ENCODE measurements around the gene STAC3. TPM values are rescaled to one million over a fixed set of nuclear protein-coding genes. Genes with fewer than 3 reads are reported as not detected.

The STAC3 gene
- total and polyA plus RNA-seq, 2 donors (not counting 1 experiment from before 2014, with no cell fraction given), result 0.33 TPM

- H3K4me1 ChIP-seq (ENCODE audit: control insufficient read depth, extremely low read depth, insufficient read depth, low read length), result no peaks in the 10 kb centered on the region
- H3K9ac ChIP-seq (ENCODE audit: insufficient read depth, low read length), result no peak overlapping the region
- H3K4me3 ChIP-seq (replicated peaks in 1 of 4; ENCODE audit: control extremely low read depth in 1 of 4, insufficient read depth in 1 of 4, low read depth in 3 of 4, low read length in 4 of 4), result no peak overlapping the region
- no peaks in the 10 kb centered on the region for H4K20me1 ChIP-seq (ENCODE audit: control insufficient read depth, extremely low read depth, insufficient read depth, low read length)
- H3K36me3 ChIP-seq (ENCODE audit: control insufficient read depth, insufficient read depth, low read length), result peaks cover 6% of the 10 kb centered on the region
- H3K9me3 ChIP-seq (ENCODE audit: control insufficient read depth, insufficient read depth, low read depth, low read length), result no peaks in the 10 kb centered on the region
- H3K4me2 ChIP-seq (ENCODE audit: extremely low read depth, insufficient read depth, low read length), result no peak overlapping the region
- no peak for TF ChIP-seq CTCF (conservative IDR thresholded peaks at IDR 0.05 in 1 of 2, IDR thresholded peaks at IDR 0.05 in 1 of 2; ENCODE audit: low read depth in 1 of 2, low read length in 2 of 2)
- no peak for TF ChIP-seq EZH2 (IDR thresholded peaks at IDR 0.05; ENCODE audit: low read length, missing control alignments)
- H3K27ac ChIP-seq (ENCODE audit: insufficient read depth, low read length), result no peak overlapping the region
- no peaks in the 10 kb centered on the region for H3K79me2 ChIP-seq (ENCODE audit: control insufficient read depth, insufficient read depth, low read length)
- no peak overlapping the region for H2AFZ ChIP-seq (ENCODE audit: low read length)
- H3K27me3 ChIP-seq (ENCODE audit: control insufficient read depth, insufficient read depth, low read length), result no peaks in the 10 kb centered on the region
- no peak for DNase-seq (ENCODE audit: low read depth in 2 of 2)
Measured at GRCh38 chr12:57273516-57273915, 22.5 kb upstream of the STAC3 start.

- H3K27ac ChIP-seq (ENCODE audit: insufficient read depth, low read length), result no peak overlapping the region
- H3K9me3 ChIP-seq (ENCODE audit: control insufficient read depth, insufficient read depth, low read depth, low read length), result no peaks in the 10 kb centered on the region
- H2AFZ ChIP-seq (ENCODE audit: low read length), result no peak overlapping the region
- H3K36me3 ChIP-seq (ENCODE audit: control insufficient read depth, insufficient read depth, low read length), result peaks cover 7% of the 10 kb centered on the region
- no peaks in the 10 kb centered on the region for H3K79me2 ChIP-seq (ENCODE audit: control insufficient read depth, insufficient read depth, low read length)
- no peak overlapping the region for H3K4me2 ChIP-seq (ENCODE audit: extremely low read depth, insufficient read depth, low read length)
- H3K4me1 ChIP-seq (ENCODE audit: control insufficient read depth, extremely low read depth, insufficient read depth, low read length), result no peaks in the 10 kb centered on the region
- no peaks in the 10 kb centered on the region for H4K20me1 ChIP-seq (ENCODE audit: control insufficient read depth, extremely low read depth, insufficient read depth, low read length)
- no peaks in the 10 kb centered on the region for H3K27me3 ChIP-seq (ENCODE audit: control insufficient read depth, insufficient read depth, low read length)
- H3K4me3 ChIP-seq (replicated peaks in 1 of 4; ENCODE audit: control extremely low read depth in 1 of 4, insufficient read depth in 1 of 4, low read depth in 3 of 4, low read length in 4 of 4), result no peak overlapping the region
- DNase-seq (ENCODE audit: low read depth in 2 of 2), result peak in 1 of 2 donors; percentile 57
- no peak for TF ChIP-seq CTCF (conservative IDR thresholded peaks at IDR 0.05 in 1 of 2, IDR thresholded peaks at IDR 0.05 in 1 of 2; ENCODE audit: low read depth in 1 of 2, low read length in 2 of 2)
- TF ChIP-seq EZH2 (IDR thresholded peaks at IDR 0.05; ENCODE audit: low read length, missing control alignments), result no peak
- no peak overlapping the region for H3K9ac ChIP-seq (ENCODE audit: insufficient read depth, low read length)
Measured at GRCh38 chr12:57272337-57273151, 21.6 kb upstream of the STAC3 start.

GRCh38 chr12:57270966-57271470 lies 20.0 kb upstream of the STAC3 start:
- no peak overlapping the region for H3K27ac ChIP-seq (ENCODE audit: insufficient read depth, low read length)

More at GRCh38 chr12:57270966-57271470, 20.0 kb upstream of the STAC3 start:
- H3K4me2 ChIP-seq (ENCODE audit: extremely low read depth, insufficient read depth, low read length), result no peak overlapping the region
- no peaks in the 10 kb centered on the region for H3K9me3 ChIP-seq (ENCODE audit: control insufficient read depth, insufficient read depth, low read depth, low read length)
- H3K27me3 ChIP-seq (ENCODE audit: control insufficient read depth, insufficient read depth, low read length), result no peaks in the 10 kb centered on the region
- no peak overlapping the region for H3K9ac ChIP-seq (ENCODE audit: insufficient read depth, low read length)
- H3K4me1 ChIP-seq (ENCODE audit: control insufficient read depth, extremely low read depth, insufficient read depth, low read length), result no peaks in the 10 kb centered on the region
- H3K36me3 ChIP-seq (ENCODE audit: control insufficient read depth, insufficient read depth, low read length), result peaks cover 7% of the 10 kb centered on the region
- no peaks in the 10 kb centered on the region for H3K79me2 ChIP-seq (ENCODE audit: control insufficient read depth, insufficient read depth, low read length)
- H4K20me1 ChIP-seq (ENCODE audit: control insufficient read depth, extremely low read depth, insufficient read depth, low read length), result no peaks in the 10 kb centered on the region
- H2AFZ ChIP-seq (ENCODE audit: low read length), result no peak overlapping the region
- TF ChIP-seq EZH2 (IDR thresholded peaks at IDR 0.05; ENCODE audit: low read length, missing control alignments) (no peak), CTCF (conservative IDR thresholded peaks at IDR 0.05 in 1 of 2, IDR thresholded peaks at IDR 0.05 in 1 of 2; ENCODE audit: low read depth in 1 of 2, low read length in 2 of 2) (no peak)
- DNase-seq (ENCODE audit: low read depth in 2 of 2), result no peak
- H3K4me3 ChIP-seq (replicated peaks in 1 of 4; ENCODE audit: control extremely low read depth in 1 of 4, insufficient read depth in 1 of 4, low read depth in 3 of 4, low read length in 4 of 4), result no peak overlapping the region
